KMS-11 (cell line): Measurements from ENCODE around the gene CHRNB4.

ENCODE experiments used
- H2AFZ ChIP-seq: fragments of 200-600 bp; sonication (generic); 2 replicates; pipeline ENCODE4 v1.6.1; 2016; ENCODE audit warnings: antibody characterized with exemption, mixed run types, low read depth
- H3K27ac ChIP-seq: fragments of 200-600 bp; sonication (generic); 2 replicates; pipeline ENCODE4 v1.6.1; 2016; ENCODE audit warnings: mild to moderate bottlenecking, mixed run types
- H3K27me3 ChIP-seq: fragments of 200-600 bp; sonication (generic); 2 replicates; pipeline ENCODE4 v1.6.1; 2017; ENCODE audit warnings: mild to moderate bottlenecking, low read depth, mixed run types, moderate library complexity; ENCODE audit not compliant: insufficient read depth
- H3K36me3 ChIP-seq: fragments of 200-600 bp; sonication (generic); 2 replicates; pipeline ENCODE4 v1.6.1; 2017; ENCODE audit warnings: mild to moderate bottlenecking, mixed run types; ENCODE audit not compliant: insufficient read depth
- H3K4me1 ChIP-seq: fragments of 200-600 bp; sonication (generic); 2 replicates; pipeline ENCODE4 v1.6.1; 2016; ENCODE audit warnings: mild to moderate bottlenecking, low read depth, mixed run types; ENCODE audit not compliant: poor library complexity, severe bottlenecking
- H3K4me2 ChIP-seq: fragments of 200-600 bp; sonication (generic); 2 replicates; pipeline ENCODE4 v1.7.0; 2016; ENCODE audit warnings: mild to moderate bottlenecking, mixed run types
- H3K4me3 ChIP-seq: fragments of 200-600 bp; sonication (generic); IDR thresholded peaks from 2 replicates; pipeline ENCODE4 v1.6.1; 2017; ENCODE audit warnings: low read depth, low read length, mixed read lengths; ENCODE audit not compliant: insufficient read depth
- H3K79me2 ChIP-seq: fragments of 200-600 bp; sonication (generic); 2 replicates; pipeline ENCODE4 v1.6.1; 2016; ENCODE audit warnings: low read depth, mixed run types; ENCODE audit not compliant: insufficient read depth
- H3K9ac ChIP-seq: fragments of 200-600 bp; sonication (generic); 2 replicates; pipeline ENCODE4 v1.6.1; 2016; ENCODE audit warnings: mild to moderate bottlenecking, mixed run types
- H4K20me1 ChIP-seq: fragments of 200-600 bp; sonication (generic); 2 replicates; pipeline ENCODE4 v1.6.1; 2016; ENCODE audit warnings: mild to moderate bottlenecking, mixed run types; ENCODE audit not compliant: insufficient read depth
- TF ChIP-seq, protein P1 (sequence below): fragments of 200-600 bp; sonication (generic); conservative IDR thresholded peaks from 2 replicates; pipeline ENCODE4 v1.6.1; 2017; ENCODE audit warnings: low read depth, mild to moderate bottlenecking, antibody characterized with exemption, low read length, moderate library complexity, mixed read lengths

The CHRNB4 gene

DNA sequence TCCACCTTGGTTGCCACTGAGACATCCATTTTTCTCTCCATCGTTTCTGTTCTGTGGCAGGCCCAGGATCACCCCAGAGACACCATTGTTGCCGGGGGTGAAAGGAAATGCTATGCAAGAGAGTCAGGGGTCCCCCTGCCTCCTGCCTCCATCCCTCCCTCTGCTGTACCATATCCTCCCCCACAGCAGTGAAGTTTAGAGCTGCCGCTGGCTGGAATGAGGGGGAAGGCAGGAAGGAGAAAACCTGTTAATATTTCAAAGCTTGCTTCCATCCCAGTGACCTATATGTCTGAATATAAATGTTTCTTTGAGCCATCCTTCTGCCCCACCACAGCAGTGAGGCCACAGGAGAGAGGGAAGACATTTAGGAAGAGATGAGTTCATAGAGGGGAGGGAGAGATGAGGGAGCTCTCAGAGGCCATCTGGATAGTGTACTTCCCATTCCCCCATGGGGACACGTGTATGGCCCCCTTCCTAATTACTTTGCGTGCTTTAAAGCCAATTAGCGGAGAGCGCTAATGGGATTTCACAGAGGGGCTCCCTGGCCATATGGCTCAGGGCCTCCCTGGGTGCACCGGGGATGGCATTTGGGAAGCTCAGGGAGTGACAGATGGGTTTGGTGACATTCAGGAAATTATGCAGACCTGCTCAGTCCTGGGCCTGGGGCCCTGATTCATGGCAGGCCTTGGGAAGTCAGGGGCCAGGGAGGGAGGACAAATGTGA lies 40.4 kb upstream of the CHRNB4 start:
- TF ChIP-seq, protein P1, sequence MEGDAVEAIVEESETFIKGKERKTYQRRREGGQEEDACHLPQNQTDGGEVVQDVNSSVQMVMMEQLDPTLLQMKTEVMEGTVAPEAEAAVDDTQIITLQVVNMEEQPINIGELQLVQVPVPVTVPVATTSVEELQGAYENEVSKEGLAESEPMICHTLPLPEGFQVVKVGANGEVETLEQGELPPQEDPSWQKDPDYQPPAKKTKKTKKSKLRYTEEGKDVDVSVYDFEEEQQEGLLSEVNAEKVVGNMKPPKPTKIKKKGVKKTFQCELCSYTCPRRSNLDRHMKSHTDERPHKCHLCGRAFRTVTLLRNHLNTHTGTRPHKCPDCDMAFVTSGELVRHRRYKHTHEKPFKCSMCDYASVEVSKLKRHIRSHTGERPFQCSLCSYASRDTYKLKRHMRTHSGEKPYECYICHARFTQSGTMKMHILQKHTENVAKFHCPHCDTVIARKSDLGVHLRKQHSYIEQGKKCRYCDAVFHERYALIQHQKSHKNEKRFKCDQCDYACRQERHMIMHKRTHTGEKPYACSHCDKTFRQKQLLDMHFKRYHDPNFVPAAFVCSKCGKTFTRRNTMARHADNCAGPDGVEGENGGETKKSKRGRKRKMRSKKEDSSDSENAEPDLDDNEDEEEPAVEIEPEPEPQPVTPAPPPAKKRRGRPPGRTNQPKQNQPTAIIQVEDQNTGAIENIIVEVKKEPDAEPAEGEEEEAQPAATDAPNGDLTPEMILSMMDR: no peak
- H3K27ac ChIP-seq: no peak overlapping the region
- H2AFZ ChIP-seq: no peak overlapping the region
- no peaks in the 10 kb centered on the region for H3K4me1 ChIP-seq
- H4K20me1 ChIP-seq: no peaks in the 10 kb centered on the region
- no peaks in the 10 kb centered on the region for H3K36me3 ChIP-seq
- H3K4me3 ChIP-seq: no peak overlapping the region
- no peak overlapping the region for H3K4me2 ChIP-seq
- H3K27me3 ChIP-seq: no peaks in the 10 kb centered on the region
- H3K9ac ChIP-seq: no peak overlapping the region
- H3K79me2 ChIP-seq: no peaks in the 10 kb centered on the region

DNA sequence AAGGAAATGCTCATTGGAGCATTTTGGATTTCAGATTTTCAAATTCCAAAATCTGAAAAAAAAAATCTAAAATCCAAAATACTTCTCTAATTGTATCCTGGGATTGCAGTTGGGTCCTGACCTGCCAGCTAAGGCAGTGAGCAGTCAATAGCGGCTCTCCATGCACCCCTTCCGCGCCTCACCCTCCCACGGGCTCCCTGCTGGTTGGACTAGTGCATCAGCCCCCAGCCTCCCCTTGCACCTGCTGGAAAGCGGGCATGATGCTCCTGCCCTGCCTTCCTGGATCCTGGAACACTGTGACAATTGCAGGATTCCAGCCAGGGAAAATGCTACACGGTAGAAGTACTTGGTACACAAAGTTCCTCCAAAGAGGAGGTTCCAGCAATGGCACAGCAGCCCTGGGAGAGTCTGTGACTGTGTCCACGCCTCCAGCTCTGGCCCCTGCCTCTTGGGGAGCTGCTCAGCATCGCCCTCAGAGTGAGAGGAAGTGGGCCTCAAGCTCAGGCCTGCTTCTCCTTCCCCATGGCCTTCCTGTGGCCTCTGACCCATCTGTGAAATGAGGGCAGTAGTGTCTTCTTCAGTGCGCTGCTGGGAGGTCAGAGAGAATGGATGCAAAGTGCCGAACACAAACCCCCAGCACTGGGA lies 39.5 kb upstream of the CHRNB4 start:
- no peak overlapping the region for H3K27ac ChIP-seq

DNA sequence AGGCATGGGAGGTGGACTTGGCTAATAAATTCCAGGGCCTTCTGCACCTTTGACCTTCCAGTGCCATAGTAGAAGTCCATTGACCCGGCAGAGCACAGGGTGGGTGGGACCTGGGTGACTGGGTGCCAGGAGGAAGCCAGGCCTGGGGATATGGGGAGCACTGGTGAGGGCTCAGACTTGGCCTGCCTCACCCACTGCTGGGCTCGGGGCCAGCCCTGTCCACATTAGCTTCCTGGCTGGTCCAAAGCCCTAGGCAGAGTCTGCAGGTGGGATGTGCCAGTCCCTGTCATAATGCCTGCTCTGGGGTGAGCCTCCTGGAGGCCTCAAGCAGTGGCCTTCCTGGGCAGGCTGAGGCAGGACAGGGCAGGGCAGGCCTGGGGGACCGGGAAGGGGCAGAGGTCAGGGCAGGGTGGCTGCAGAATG lies 38.1 kb upstream of the CHRNB4 start:
- Histone ChIP-seq H3K4me3 (no peak overlapping the region), H3K27me3 (no peaks in the 10 kb centered on the region), H3K27ac (no peak overlapping the region), H2AFZ (no peak overlapping the region), H3K4me2 (no peak overlapping the region), H4K20me1 (no peaks in the 10 kb centered on the region), H3K9ac (no peak overlapping the region), H3K4me1 (no peaks in the 10 kb centered on the region), H3K36me3 (no peaks in the 10 kb centered on the region), H3K79me2 (no peaks in the 10 kb centered on the region)
- TF ChIP-seq, protein P1: no peak

More for the DNA sequence above, 39.5 kb upstream of the CHRNB4 start:
- TF ChIP-seq, protein P1: no peak
- Histone ChIP-seq H3K4me3 (no peak overlapping the region), H3K4me1 (no peaks in the 10 kb centered on the region), H3K36me3 (no peaks in the 10 kb centered on the region), H4K20me1 (no peaks in the 10 kb centered on the region), H3K27me3 (no peaks in the 10 kb centered on the region), H3K79me2 (no peaks in the 10 kb centered on the region), H3K9ac (no peak overlapping the region), H3K4me2 (no peak overlapping the region), H2AFZ (no peak overlapping the region)

DNA sequence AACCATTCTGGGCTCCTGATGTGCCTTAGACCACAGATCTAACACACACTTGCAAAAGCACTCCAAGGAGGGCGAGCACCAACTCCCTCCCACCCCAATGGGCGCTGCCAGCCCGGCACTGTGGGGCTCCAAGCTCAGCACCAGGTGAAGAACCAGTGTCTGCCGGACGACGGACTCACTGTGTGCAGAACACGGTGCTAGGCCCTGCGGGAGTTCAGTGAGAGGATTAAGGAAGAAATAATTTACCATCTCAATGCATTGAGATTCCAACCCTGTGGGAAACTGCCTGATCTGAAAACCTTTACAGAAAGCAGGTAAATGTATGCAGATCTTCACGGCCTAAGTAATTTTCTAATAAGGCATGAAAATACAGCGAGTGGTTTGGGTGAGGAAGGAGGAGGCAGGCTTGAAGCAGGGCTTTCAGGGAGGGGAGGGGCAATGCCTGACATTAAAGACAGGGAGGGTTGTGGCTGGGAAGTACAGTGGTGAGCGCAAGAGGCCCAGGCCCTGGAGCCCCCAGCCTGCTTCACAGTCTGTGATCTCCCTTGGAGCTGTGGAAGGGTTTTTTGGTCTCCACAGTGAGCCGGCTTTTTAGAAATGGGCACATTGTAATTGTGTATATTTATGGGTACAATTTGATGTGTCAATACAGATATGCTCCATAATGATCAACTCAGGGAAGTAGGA lies 35.6 kb upstream of the CHRNB4 start:
- H3K9ac ChIP-seq: no peak overlapping the region
- no peak overlapping the region for H3K4me3 ChIP-seq
- no peaks in the 10 kb centered on the region for H3K27me3 ChIP-seq
- no peaks in the 10 kb centered on the region for H3K4me1 ChIP-seq
- H2AFZ ChIP-seq: no peak overlapping the region
- H3K4me2 ChIP-seq: no peak overlapping the region
- no peak overlapping the region for H3K27ac ChIP-seq
- H3K79me2 ChIP-seq: no peaks in the 10 kb centered on the region
- TF ChIP-seq, protein P1: no peak
- H3K36me3 ChIP-seq: no peaks in the 10 kb centered on the region
- no peaks in the 10 kb centered on the region for H4K20me1 ChIP-seq
